Measurements from ENCODE around the gene TUBB6. TPM values are rescaled to one million over a fixed set of nuclear protein-coding genes. Genes with fewer than 3 reads are reported as not detected.

TUBB6 gene
- total RNA-seq, 1 experiment from 2014 or later = 240 TPM

GRCh38 chr18:12329125-12329698 is 21.2 kb downstream of the TUBB6 start (continued):
- TF ChIP-seq TCF7 (CRISPR knock-in tag; IDR thresholded peaks at IDR 0.05; ENCODE audit: low read depth) = no peak

DNA sequence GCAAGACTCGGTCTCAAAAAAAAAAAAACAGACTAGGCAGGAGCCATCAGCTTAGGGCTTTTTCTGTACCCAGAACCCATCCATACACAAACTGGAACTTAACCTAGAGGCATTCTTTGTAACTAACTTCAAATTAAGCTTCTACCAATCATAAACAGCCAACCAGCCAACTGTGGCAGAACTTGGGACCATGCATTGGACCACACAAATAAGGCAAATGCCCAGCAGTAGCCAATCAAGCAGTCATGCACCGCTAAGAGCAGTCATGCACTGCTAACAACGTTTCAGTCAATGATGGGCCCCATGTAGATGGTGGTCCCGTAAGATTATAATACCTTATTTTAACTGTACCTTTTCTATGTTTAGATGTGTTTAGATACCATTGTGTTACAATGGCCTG is 22.7 kb downstream of the TUBB6 start:
- ATAC-seq (no peak), DNase-seq (ENCODE audit: low spot score) (no peak)
- Mint-ChIP-seq H3K27me3 (ENCODE audit: low read depth) (no peaks in the 10 kb centered on the region), H3K4me3 (no peak overlapping the region), H3K36me3 (peaks cover 38% of the 10 kb centered on the region), H3K27ac (no peak overlapping the region), H3K9me3 (no peaks in the 10 kb centered on the region), H3K4me1 (peaks cover 41% of the 10 kb centered on the region)
- TF ChIP-seq TEAD4 (CRISPR knock-in tag; IDR thresholded peaks at IDR 0.05) (no peak), STAT6 (CRISPR knock-in tag; conservative IDR thresholded peaks at IDR 0.05; ENCODE audit: low read depth) (no peak), ZNF232 (CRISPR knock-in tag; IDR thresholded peaks at IDR 0.05) (no peak), ZNF532 (CRISPR knock-in tag; IDR thresholded peaks at IDR 0.05; ENCODE audit: borderline replicate concordance) (no peak), MXD4 (CRISPR knock-in tag; IDR thresholded peaks at IDR 0.05; ENCODE audit: borderline replicate concordance) (no peak), IRF1 (CRISPR knock-in tag; IDR thresholded peaks at IDR 0.05) (no peak), CBFB (CRISPR knock-in tag; IDR thresholded peaks at IDR 0.05; ENCODE audit: low read depth) (no peak), ZBTB21 (CRISPR knock-in tag; IDR thresholded peaks at IDR 0.05; ENCODE audit: borderline replicate concordance) (no peak), ZNF138 (CRISPR knock-in tag; conservative IDR thresholded peaks at IDR 0.05) (no peak)
- TF ChIP-seq, protein P1, sequence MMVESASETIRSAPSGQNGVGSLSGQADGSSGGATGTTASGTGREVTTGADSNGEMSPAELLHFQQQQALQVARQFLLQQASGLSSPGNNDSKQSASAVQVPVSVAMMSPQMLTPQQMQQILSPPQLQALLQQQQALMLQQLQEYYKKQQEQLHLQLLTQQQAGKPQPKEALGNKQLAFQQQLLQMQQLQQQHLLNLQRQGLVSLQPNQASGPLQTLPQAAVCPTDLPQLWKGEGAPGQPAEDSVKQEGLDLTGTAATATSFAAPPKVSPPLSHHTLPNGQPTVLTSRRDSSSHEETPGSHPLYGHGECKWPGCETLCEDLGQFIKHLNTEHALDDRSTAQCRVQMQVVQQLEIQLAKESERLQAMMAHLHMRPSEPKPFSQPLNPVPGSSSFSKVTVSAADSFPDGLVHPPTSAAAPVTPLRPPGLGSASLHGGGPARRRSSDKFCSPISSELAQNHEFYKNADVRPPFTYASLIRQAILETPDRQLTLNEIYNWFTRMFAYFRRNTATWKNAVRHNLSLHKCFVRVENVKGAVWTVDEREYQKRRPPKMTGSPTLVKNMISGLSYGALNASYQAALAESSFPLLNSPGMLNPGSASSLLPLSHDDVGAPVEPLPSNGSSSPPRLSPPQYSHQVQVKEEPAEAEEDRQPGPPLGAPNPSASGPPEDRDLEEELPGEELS (CRISPR knock-in tag; IDR thresholded peaks at IDR 0.05) = no peak
- TF ChIP-seq, protein P2, sequence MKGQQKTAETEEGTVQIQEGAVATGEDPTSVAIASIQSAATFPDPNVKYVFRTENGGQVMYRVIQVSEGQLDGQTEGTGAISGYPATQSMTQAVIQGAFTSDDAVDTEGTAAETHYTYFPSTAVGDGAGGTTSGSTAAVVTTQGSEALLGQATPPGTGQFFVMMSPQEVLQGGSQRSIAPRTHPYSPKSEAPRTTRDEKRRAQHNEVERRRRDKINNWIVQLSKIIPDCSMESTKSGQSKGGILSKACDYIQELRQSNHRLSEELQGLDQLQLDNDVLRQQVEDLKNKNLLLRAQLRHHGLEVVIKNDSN (CRISPR knock-in tag; IDR thresholded peaks at IDR 0.05) = no peak
- TF ChIP-seq, protein P3, sequence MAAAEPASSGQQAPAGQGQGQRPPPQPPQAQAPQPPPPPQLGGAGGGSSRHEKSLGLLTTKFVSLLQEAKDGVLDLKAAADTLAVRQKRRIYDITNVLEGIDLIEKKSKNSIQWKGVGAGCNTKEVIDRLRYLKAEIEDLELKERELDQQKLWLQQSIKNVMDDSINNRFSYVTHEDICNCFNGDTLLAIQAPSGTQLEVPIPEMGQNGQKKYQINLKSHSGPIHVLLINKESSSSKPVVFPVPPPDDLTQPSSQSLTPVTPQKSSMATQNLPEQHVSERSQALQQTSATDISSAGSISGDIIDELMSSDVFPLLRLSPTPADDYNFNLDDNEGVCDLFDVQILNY (CRISPR knock-in tag; IDR thresholded peaks at IDR 0.05) = no peak
- TF ChIP-seq, protein P4, sequence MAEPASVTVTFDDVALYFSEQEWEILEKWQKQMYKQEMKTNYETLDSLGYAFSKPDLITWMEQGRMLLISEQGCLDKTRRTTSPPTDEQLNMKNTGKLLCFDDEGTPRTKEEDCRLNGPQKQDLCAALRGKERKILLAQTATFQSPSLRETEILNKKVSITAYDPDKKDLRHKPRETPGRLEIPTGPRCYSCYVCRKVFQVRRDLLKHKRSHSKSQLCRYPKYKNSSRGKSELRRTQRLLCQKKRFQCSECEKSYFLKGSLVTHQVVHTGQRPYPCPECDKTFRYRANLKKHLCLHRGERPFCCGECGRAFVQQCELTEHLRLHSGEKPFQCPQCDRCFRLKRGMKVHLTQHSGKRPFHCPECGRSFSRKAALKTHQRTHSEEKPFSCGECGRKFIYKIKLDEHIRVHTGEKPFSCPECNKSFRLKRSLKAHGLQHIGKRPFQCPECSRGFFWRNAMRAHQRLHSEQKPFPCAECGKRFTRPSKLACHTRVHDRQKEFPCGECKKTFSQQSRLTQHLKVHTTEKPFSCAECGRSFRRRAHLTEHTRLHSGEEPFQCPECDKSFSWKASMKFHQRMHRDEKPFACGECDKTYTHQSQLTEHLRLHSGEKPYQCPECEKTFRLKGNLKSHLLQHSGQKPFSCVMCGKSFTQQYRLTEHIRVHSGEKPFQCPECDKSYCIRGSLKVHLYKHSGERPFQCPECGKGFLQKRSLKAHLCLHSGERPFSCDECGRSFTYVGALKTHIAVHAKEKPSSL (CRISPR knock-in tag; conservative IDR thresholded peaks at IDR 0.05) = no peak
- POLR2A ChIA-PET = no interaction called here
- CTCF ChIA-PET = no interaction called here

All from WTC11 (cell line).